ENCODE data around the gene RASSF4.
A peak's percentile ranks its signal among the peaks of the same experiment; 100 is the strongest.

RASSF4 gene

GRCh38 chr10:44929356-44930255, 30.0 kb upstream of the RASSF4 start:
- DNase-seq, result no peak

- DNase-seq, result no peak
These were observed 28.5 kb upstream of the RASSF4 start for GRCh38 chr10:44930904-44931620.

GRCh38 chr10:44931621-44932516, 27.7 kb upstream of the RASSF4 start:
- DNase-seq, result no peak

GRCh38 chr10:44932517-44933450, 26.8 kb upstream of the RASSF4 start:
- peak; percentile 78 for DNase-seq

- DNase-seq, result no peak
These were observed 25.9 kb upstream of the RASSF4 start for GRCh38 chr10:44933451-44934321.

GRCh38 chr10:44934416-44935200, 25.0 kb upstream of the RASSF4 start:
- DNase-seq, result no peak

GRCh38 chr10:44935201-44935965, 24.2 kb upstream of the RASSF4 start:
- DNase-seq, result no peak

- DNase-seq, result no peak
These were observed 23.7 kb upstream of the RASSF4 start for GRCh38 chr10:44935966-44936295.

GRCh38 chr10:44936314-44936975, 23.2 kb upstream of the RASSF4 start:
- no peak for DNase-seq

GRCh38 chr10:44937196-44938005, 22.2 kb upstream of the RASSF4 start:
- no peak for DNase-seq

GRCh38 chr10:44938956-44939355, 20.6 kb upstream of the RASSF4 start:
- no peak for DNase-seq

GRCh38 chr10:44939691-44940401, 19.8 kb upstream of the RASSF4 start:
- no peak for DNase-seq

- no peak for DNase-seq
These were observed 15.2 kb upstream of the RASSF4 start for GRCh38 chr10:44944354-44944753.

- no peak for DNase-seq
These were observed 13.4 kb upstream of the RASSF4 start for GRCh38 chr10:44946205-44946604.

- no peak for DNase-seq
These were observed 12.0 kb upstream of the RASSF4 start for GRCh38 chr10:44947371-44948152.

GRCh38 chr10:44948642-44949041, 11.0 kb upstream of the RASSF4 start:
- DNase-seq, result no peak

Measured in effector CD8-positive, alpha-beta T cell (primary cell).